ENCODE measurements around the gene NHLH1. TPM values are rescaled to one million over a fixed set of nuclear protein-coding genes. Genes with fewer than 3 reads are reported as not detected.

The NHLH1 gene
- total and polyA plus RNA-seq, 8 donors: 0.09 to 0.58 (median 0.23) TPM

DNA sequence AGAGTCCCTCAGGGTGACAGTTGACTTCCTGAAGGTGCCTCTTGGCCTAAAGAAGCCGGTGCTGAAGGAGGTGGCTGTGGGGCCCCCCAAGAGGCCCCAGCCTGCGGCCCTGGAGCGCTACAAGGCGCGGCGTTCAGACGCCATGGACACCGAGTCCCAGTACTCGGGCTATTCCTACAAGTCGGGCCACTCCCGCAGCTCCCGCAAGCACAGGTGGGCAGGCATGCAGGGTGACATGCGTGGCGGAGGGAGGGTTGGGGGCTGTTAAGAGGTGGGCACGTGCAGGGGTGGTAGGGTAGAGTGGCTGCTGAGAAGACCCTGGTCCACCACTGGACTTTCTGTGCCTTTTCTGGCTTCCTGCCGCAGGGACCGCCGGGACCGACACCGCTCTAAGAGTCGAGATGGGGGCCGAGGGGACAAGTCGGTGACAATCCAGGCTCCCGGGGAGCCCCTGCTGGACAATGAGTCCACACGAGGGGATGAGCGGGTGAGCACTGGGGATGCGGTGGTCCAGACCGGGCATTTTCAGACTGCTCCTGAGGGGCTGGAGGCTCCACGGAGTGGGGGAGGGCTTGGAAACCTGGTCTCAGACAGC, 48.9 kb downstream of the NHLH1 start:
- TF ChIP-seq, protein P1, sequence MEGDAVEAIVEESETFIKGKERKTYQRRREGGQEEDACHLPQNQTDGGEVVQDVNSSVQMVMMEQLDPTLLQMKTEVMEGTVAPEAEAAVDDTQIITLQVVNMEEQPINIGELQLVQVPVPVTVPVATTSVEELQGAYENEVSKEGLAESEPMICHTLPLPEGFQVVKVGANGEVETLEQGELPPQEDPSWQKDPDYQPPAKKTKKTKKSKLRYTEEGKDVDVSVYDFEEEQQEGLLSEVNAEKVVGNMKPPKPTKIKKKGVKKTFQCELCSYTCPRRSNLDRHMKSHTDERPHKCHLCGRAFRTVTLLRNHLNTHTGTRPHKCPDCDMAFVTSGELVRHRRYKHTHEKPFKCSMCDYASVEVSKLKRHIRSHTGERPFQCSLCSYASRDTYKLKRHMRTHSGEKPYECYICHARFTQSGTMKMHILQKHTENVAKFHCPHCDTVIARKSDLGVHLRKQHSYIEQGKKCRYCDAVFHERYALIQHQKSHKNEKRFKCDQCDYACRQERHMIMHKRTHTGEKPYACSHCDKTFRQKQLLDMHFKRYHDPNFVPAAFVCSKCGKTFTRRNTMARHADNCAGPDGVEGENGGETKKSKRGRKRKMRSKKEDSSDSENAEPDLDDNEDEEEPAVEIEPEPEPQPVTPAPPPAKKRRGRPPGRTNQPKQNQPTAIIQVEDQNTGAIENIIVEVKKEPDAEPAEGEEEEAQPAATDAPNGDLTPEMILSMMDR (IDR thresholded peaks at IDR 0.05): no peak
- intact Hi-C loops (cut with DNase I): no loop called here
- Histone ChIP-seq H3K9me3 (no peaks in the 10 kb centered on the region), H3K36me3 (no peaks in the 10 kb centered on the region), H3K4me3 (no peak overlapping the region), H3K4me1 (no peaks in the 10 kb centered on the region), H3K27me3 (no peaks in the 10 kb centered on the region), H3K27ac (no peak overlapping the region)
- ATAC-seq (no peak), DNase-seq (peak in 1 of 4 donors; percentile 59)

DNA sequence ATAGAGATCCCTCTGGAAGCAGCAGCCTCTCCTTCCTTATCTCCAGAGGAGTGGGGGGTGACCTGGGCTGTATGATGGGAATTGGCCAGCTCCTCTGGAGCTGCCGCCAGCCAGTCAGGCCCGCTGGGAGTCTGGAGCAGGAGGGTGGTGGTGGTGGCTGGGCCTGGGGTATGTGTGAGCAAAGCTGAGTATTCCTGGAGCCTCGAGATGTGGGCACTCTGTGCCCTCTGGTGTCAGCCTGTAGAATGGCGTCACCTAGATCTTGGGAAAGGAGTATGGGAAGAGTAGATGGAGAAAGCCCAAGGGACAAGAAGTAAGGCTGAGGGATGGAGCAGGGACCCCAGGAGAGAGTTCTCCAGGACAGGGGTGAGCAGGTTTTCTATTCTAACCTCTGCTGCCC, 49.5 kb downstream of the NHLH1 start:
- ATAC-seq: peak; percentile 76
- Histone ChIP-seq H3K36me3 (no peaks in the 10 kb centered on the region), H3K27me3 (no peaks in the 10 kb centered on the region), H3K9me3 (no peaks in the 10 kb centered on the region), H3K27ac (no peak overlapping the region), H3K4me1 (no peaks in the 10 kb centered on the region), H3K4me3 (no peak overlapping the region)
- TF ChIP-seq, protein P1 (IDR thresholded peaks at IDR 0.05): no peak
- intact Hi-C loops (cut with DNase I): no loop called here
- DNase-seq: peak in 1 of 4 donors; percentile 54

DNA sequence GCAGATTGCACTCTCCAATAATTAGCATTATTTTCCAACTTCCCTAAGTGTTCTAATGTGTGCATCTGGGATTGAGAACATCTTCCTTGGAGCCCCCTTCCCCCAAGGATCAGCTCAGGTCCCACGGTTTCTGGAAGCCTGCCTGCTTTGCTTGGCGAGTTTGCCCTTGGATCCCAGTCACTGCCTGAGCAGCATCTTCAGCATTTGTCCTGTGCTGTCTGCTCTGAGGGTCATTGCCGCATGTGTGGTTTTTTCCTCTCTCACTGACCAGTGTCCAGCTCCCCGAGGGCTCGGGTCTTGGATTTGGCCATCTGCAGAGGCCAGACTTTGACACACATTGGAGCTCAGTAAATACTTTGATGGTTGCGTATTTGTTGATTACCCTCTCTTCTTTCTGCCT, 51.6 kb downstream of the NHLH1 start:
- intact Hi-C loops (cut with DNase I): no loop called here
- ATAC-seq: no peak

DNA sequence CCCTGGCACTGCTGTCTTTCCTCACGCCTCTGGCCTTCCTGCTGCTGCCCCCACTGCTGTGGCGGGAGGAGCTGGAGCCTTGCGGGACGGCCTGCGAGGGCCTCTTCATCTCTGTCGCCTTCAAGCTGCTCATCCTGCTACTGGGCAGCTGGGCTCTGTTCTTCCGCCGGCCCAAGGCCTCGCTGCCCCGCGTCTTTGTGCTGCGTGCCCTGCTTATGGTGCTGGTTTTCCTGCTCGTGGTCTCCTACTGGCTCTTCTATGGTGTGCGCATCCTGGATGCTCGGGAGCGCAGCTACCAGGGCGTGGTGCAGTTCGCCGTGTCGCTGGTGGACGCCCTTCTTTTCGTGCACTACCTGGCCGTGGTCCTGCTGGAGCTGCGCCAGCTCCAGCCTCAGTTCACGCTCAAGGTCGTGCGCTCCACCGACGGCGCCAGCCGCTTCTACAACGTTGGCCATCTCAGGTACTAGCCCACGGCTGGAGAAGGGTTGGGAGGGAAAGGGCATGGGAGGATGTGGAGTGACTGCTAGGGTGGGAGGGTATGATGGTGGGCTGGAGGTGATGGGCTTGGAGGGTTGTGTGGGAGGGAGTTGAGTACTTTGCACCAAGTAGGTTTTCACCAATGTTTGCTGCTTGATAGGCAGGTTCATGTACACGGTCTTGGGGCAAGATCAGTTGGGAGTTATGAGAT, 52.4 kb downstream of the NHLH1 start:
- TF ChIP-seq, protein P1 (IDR thresholded peaks at IDR 0.05): no peak
- ATAC-seq (no peak), DNase-seq (peak in 1 of 4 donors; percentile 73)
- intact Hi-C loops (cut with DNase I): no loop called here
- no peaks in the 10 kb centered on the region for H3K27me3 ChIP-seq
- no peaks in the 10 kb centered on the region for H3K4me1 ChIP-seq
- H3K27ac ChIP-seq: no peak overlapping the region
- H3K4me3 ChIP-seq: no peak overlapping the region
- no peaks in the 10 kb centered on the region for H3K9me3 ChIP-seq
- peaks cover 0 to 3% of the 10 kb centered on the region in 2 donors for H3K36me3 ChIP-seq

More for the DNA sequence above, 51.6 kb downstream of the NHLH1 start:
- Histone ChIP-seq H3K27ac (no peak overlapping the region), H3K4me3 (no peak overlapping the region), H3K4me1 (no peaks in the 10 kb centered on the region), H3K9me3 (no peaks in the 10 kb centered on the region), H3K36me3 (no peaks in the 10 kb centered on the region), H3K27me3 (no peaks in the 10 kb centered on the region)
- DNase-seq: no peak
- TF ChIP-seq, protein P1 (IDR thresholded peaks at IDR 0.05): no peak

DNA sequence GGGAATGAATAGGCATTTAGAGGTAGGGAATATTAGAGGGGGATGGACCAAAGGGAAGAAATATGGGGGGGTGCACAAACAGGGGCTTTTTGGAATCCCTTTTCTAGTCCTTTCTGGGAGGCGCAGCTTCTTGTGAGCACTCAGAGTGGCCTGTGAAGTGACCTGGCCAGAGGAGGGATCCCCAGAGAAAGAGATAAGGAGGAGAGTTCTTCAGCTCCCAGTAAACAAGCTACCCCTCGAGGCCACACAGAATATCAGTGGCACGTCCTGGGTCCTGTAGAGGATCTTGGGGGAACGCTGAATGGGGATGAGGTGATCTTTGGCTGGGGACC, 52.9 kb downstream of the NHLH1 start:
- DNase-seq: no peak
- intact Hi-C loops (cut with DNase I): no loop called here
- Histone ChIP-seq H3K36me3 (peaks cover 0 to 7% of the 10 kb centered on the region in 2 donors), H3K27ac (no peak overlapping the region), H3K4me1 (no peaks in the 10 kb centered on the region), H3K9me3 (no peaks in the 10 kb centered on the region), H3K27me3 (no peaks in the 10 kb centered on the region), H3K4me3 (no peak overlapping the region)
- TF ChIP-seq, protein P1 (IDR thresholded peaks at IDR 0.05): no peak
- no peak for ATAC-seq

Data from left lung (tissue), 10 donors.